ENCODE data around the gene PDE4B.

GRCh38 chr1:65990161-65990560 is 197.5 kb downstream of the PDE4B start:
- TF ChIP-seq EZH2 (IDR thresholded peaks at IDR 0.05; ENCODE audit: borderline replicate concordance, insufficient read depth, low read length, poor library complexity, severe bottlenecking): no peak
- no peak for TF ChIP-seq CTCF (IDR thresholded peaks at IDR 0.05; ENCODE audit: poor library complexity, severe bottlenecking)
- no peak for TF ChIP-seq EP300 (conservative IDR thresholded peaks at IDR 0.05; ENCODE audit: poor library complexity, severe bottlenecking)
- no peak for TF ChIP-seq POLR2AphosphoS5 (IDR thresholded peaks at IDR 0.05)
- TF ChIP-seq REST (IDR thresholded peaks at IDR 0.05; ENCODE audit: borderline replicate concordance): no peak
- TF ChIP-seq TAF1 (IDR thresholded peaks at IDR 0.05; ENCODE audit: low read depth): no peak

All from neural cell (in vitro differentiated cells).